Subcutaneous adipose tissue (tissue), 4 donors: Measurements from ENCODE around the gene TPPP. TPM values are rescaled to one million over a fixed set of nuclear protein-coding genes. Genes with fewer than 3 reads are reported as not detected.

ENCODE experiments used
- total RNA-seq, 4 donors: library from RNA; depleted of rRNA; stranded (reverse); fragments of >200 nt; gene quantifications; one replicate each; pipeline ENCODE4 v1.1.0, GENCODE V29; 2016
- TF ChIP-seq, protein P1 (sequence below): fragments of 450-650 bp; IDR thresholded peaks from one replicate; pipeline ENCODE4 v1.5.1; 2016; ENCODE audit warnings: low read depth, mild to moderate bottlenecking, control low read depth, antibody characterized with exemption, moderate library complexity

TPPP gene
- total RNA-seq, 4 donors from 2014 or later, result 1.1 to 8.1 (median 2.8) TPM

DNA sequence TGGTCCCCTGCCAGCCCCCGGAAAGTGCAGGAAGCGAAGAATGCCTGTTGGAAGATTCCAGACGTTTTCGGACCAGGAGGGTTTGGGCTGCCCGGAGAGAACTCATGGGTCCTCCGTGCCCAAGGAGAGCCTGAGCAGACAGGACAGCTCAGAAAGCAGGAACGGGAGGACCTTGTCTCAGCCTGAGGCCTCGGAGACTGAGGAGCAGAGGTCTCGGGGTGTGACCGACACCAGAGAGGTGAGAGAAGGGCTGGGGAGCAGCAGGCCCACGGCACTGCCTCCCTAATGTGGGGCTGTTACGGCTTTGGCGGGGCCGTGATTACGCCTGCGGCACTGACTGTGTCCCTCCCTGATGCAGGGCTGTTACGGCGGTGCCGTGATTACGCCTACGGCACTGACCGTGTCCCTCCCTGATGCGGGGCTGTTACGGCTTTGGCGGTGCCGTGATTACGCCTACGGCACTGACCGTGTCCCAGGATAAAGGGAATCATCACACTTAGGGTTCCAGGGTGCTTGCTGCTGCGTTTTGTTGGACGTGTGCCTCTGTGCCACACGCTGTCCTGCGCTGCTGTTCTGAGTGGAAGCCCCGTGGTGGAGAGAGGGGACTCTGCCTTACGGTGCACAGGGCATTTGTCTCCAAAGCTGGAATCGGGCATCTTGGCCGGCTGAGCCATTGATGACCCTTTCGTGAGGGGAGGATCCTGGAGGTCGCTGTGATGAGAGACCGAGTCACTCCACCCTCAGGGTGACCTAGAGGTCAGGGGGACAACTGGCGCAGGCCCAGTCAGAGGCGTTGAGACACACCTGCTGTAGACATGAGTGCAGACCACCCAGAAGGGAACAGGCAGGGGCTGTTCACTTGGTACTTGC is 55.3 kb downstream of the TPPP start:
- TF ChIP-seq, protein P1, sequence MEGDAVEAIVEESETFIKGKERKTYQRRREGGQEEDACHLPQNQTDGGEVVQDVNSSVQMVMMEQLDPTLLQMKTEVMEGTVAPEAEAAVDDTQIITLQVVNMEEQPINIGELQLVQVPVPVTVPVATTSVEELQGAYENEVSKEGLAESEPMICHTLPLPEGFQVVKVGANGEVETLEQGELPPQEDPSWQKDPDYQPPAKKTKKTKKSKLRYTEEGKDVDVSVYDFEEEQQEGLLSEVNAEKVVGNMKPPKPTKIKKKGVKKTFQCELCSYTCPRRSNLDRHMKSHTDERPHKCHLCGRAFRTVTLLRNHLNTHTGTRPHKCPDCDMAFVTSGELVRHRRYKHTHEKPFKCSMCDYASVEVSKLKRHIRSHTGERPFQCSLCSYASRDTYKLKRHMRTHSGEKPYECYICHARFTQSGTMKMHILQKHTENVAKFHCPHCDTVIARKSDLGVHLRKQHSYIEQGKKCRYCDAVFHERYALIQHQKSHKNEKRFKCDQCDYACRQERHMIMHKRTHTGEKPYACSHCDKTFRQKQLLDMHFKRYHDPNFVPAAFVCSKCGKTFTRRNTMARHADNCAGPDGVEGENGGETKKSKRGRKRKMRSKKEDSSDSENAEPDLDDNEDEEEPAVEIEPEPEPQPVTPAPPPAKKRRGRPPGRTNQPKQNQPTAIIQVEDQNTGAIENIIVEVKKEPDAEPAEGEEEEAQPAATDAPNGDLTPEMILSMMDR, result no peak

DNA sequence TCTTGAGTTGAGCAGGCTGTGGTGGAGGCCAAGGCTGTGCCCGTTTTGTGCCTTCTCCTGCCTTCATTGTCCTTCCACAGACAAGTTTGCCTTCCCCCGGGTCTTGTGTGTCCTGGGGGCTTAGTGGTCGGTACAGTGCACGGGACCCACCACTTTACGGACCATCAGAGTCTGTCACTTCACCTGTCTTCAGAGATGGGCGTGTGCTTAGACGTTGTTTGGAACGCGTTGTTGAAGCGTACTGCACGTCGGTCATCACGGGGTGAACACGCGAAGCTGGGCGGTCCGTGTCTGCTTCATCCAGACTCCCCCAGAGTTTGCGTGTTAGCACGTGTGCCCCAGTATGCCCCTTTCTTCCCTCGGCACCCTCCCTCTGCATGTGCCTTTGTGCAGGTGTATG is 56.2 kb downstream of the TPPP start:
- TF ChIP-seq, protein P1, result no peak

DNA sequence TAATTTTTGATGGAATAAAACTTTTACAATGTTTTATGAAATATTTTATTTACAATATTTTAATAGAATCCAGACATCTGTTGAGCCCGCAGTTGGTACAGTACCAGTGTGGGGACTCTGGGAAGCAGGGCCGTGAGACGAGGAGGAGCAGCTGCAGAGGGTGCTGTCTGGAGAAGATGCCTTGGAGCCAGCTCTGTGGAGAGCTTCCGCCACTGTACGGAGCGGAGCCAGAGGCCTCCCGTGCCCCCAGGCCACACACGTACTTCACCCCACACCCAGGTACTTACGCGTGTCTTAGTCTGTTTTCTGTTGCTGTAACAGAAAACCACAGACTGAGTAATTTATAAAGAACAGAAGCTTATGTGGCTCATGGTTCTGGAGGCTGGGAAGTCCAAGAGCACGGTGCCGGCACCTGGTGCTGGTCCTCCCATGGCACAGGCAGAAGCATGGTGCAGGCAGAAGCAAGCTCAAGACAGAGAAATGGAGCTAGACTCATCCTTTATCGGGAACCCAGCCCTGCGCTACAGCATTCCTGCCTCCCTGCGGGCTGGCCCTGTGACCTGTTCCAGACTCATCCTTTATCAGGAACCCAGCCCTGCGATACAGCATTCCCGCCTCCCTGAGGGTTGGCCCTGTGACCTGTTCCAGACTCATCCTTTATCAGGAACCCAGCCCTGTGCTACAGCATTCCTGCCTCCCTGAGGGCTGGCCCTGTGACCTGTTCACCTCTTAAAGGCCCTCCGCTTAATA is 57.7 kb downstream of the TPPP start:
- TF ChIP-seq, protein P1, result no peak

DNA sequence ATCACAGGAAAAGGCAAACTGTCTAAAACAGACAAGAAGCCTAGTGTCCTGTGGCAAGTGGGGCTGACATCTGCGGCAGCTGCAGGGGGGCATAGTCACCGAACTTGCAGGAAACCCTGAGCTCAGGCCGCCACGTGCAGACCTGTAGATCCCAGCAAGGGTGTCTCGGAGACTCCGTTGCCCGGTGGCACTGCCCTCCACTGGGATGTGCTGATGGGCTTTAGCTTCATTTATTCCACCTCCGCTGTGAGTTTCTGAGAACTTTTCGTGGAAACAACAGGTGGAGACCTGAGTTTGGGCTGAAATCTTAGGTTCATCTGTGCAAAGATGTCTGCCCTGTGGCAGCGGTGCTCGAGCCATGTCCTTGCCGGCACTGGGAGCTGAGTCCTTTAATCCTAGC is 59.0 kb downstream of the TPPP start:
- TF ChIP-seq, protein P1, result no peak

DNA sequence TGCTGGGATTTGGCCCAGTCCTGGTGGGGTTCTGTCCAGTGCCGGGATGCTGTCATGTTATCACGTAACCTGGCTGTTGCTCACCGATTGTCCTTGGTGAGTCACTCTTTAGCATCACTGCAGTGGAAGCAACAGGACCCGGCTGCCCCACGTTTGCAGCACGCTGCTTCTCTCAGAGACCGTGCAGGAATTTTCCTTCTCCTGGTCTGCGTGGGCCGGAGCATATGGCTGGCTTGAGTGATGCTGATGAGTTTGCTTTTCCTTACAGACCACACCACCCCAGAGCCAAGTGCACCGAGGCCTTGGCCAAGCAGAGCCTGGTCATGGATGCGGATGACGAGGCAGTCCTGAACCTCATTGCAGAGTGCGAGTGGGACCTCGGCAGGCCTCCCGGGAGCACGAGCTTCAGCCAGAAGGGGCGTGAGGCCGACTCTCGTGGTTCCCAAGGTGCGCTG is 59.6 kb downstream of the TPPP start:
- TF ChIP-seq, protein P1, result no peak

- TF ChIP-seq, protein P1, result no peak
Observed at GRCh38 chr5:627840-628239, 65.3 kb downstream of the TPPP start.

- TF ChIP-seq, protein P1, result no peak
Observed at GRCh38 chr5:626850-627249, 66.3 kb downstream of the TPPP start.
